ENCODE results near the gene AUNIP. TPM values are rescaled to one million over a fixed set of nuclear protein-coding genes. Genes with fewer than 3 reads are reported as not detected.

Gene AUNIP
- polyA plus RNA-seq, 1 of the 3 experiments (the other 2 are of a cell fraction), result 1.9 TPM

DNA sequence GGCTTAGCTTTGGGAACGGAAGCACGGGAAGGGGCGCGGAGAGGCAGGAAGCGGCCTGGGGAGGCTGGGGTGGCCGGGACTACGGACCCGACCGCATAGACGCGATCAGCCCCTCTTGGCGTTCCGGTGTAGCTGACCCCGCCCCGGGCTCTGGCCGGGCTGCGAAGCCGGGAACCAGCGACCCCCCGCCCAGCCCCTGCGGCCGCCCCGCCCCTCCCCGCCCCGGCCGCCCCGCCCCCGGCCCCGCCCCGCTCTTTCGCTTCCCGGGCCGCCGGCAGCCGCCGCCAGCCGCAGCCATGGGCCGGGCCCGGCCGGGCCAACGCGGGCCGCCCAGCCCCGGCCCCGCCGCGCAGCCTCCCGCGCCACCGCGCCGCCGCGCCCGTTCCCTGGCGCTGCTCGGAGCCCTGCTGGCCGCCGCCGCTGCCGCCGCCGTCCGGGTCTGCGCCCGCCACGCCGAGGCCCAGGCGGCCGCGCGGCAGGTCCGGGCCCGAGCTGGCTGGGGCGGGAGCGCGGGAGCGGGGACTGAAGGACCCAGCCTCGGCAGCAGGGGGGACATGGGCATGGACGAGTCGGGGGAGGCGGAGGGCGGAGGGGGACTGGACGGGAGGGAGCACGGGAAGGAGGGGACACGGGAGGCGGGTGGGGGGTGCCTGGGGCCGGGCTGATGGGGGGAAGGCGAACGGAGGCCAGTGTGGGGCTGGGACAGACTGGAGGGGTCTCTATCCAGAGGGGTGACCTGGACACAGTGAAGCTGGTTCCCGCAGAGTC is 59.1 kb downstream of the AUNIP start, which contains the start of gene SELENON:
SELENON (plus strand) TSS at position 259 of the 768 bp plus-strand sequence; CDS start at position 297, 38 bp downstream.
- Histone ChIP-seq H2AFZ (ENCODE audit: low read depth) (peak within 1 kb of the TSS; percentile 89; the same call in 1 of the 2 replicates), H3K27ac (ENCODE audit: low read depth in 2 of 2, low read length in 1 of 2) (peak within 1 kb of the TSS; percentile 47 to 87; a peak in 3 of 4 replicates), H3K79me2 (ENCODE audit: insufficient read depth) (peaks cover 24% of the 10 kb centered on the region; the same call in 1 of the 2 replicates), H3K36me3 (replicated peaks in 1 of 2; ENCODE audit: control insufficient read depth in 1 of 2, insufficient read depth in 2 of 2, low read length in 1 of 2) (peaks cover 0 to 3% of the 10 kb centered on the region in 2 experiments), H4K20me1 (ENCODE audit: insufficient read depth) (no peaks in the 10 kb centered on the region), H3K4me2 (peak within 1 kb of the TSS; percentile 88), H3K9ac (peak within 1 kb of the TSS; percentile 83), H3K27me3 (ENCODE audit: insufficient read depth) (no peaks in the 10 kb centered on the region), H3K4me1 (ENCODE audit: control insufficient read depth in 1 of 2, insufficient read depth in 2 of 2, low read depth in 1 of 2, low read length in 1 of 2) (peaks cover 0 to 36% of the 10 kb centered on the region in 2 experiments; a peak in 3 of 4 replicates), H3K9me3 (no peaks in the 10 kb centered on the region), H3F3A (replicated peaks; ENCODE audit: insufficient read depth) (peaks cover 13% of the 10 kb centered on the region), H3K9me2 (no peaks in the 10 kb centered on the region), H3K4me3 (ENCODE audit: low read depth in 2 of 2, low read length in 1 of 2) (peak within 1 kb of the TSS; percentile 53 to 67)
- CTCF ChIA-PET, result interaction anchor here (0.6 to 3.6 kb wide), 14 partner anchors 10 to 279 kb away, joined by 3 to 26 read pairs (median 4); partner anchors contain the start of genes MAN1C1 and PAQR7
- DNase-seq, result peak; percentile 97
- WGBS (ENCODE audit: low lambda C conversion rate), result 4% methylated on average over 12 of the region's 91 CpGs
- TF ChIP-seq GABPA (IDR thresholded peaks at IDR 0.05; ENCODE audit: low read depth) (0 out of 2 replicates have a peak, but pooled peaks have one; percentile 24), POLR2AphosphoS5 (IDR thresholded peaks at IDR 0.05; ENCODE audit: low read depth, low read length) (peak; percentile 30; the same call in 1 of the 2 replicates), CHD2 (IDR thresholded peaks at IDR 0.05; ENCODE audit: low read length, partially characterized antibody) (no peak)
- POLR2A ChIA-PET, result interaction anchor here (1.0 to 1.3 kb wide), 3 partner anchors 10 to 192 kb away, joined by 3 to 7 read pairs (median 4); no protein-coding TSS in a partner anchor

DNA sequence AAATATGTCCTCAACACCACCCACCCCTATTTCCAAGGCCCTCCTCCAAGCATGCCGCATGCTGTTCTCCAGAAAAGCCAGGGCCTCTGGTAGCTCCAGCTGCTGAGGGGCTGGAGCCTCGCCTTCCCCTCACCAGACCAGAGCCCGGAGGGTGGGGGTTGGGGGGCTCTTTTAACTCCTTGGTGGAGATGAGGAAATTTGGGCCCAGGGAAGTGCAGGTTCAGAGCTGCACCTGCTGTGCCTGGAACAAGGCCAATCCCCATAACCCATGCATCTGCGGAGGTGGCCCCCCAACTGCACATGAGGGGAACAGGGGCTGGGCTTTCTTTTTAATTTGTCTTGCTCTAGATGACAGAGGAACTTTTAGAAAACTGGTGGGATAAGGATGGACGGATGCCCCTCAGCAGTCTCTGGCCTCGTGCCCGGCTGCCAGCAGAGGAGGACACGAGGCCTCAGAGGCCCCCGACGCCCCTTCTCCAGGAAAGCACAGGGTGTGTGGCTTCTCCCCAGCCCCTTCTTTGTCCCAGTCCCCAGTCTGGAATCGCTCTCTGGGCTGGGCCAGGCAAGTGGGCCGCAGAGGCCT is 59.8 kb downstream of the AUNIP start:
- ChIA-PET CTCF (interaction anchor here (0.7 to 3.6 kb wide), 15 partner anchors 11 to 227 kb away, joined by 3 to 26 read pairs (median 4); partner anchors contain the start of genes MAN1C1 and PAQR7), POLR2A (interaction anchor here (1.0 to 1.3 kb wide), 3 partner anchors 10 to 191 kb away, joined by 3 to 7 read pairs (median 4); no protein-coding TSS in a partner anchor)
- Histone ChIP-seq H3K9me3 (no peaks in the 10 kb centered on the region), H3K9ac (peak overlapping the region; percentile 65), H3K36me3 (replicated peaks in 1 of 2; ENCODE audit: control insufficient read depth in 1 of 2, insufficient read depth in 2 of 2, low read length in 1 of 2) (no peaks in the 10 kb centered on the region), H3K27me3 (ENCODE audit: insufficient read depth) (no peaks in the 10 kb centered on the region), H3F3A (replicated peaks; ENCODE audit: insufficient read depth) (peaks cover 13% of the 10 kb centered on the region), H2AFZ (ENCODE audit: low read depth) (peak overlapping the region; percentile 89; the same call in 1 of the 2 replicates), H3K4me3 (ENCODE audit: low read depth in 2 of 2, low read length in 1 of 2) (peak overlapping the region; percentile 49 to 55; a peak in 3 of 4 replicates), H4K20me1 (ENCODE audit: insufficient read depth) (no peaks in the 10 kb centered on the region), H3K79me2 (ENCODE audit: insufficient read depth) (peaks cover 24% of the 10 kb centered on the region; the same call in 1 of the 2 replicates), H3K4me1 (ENCODE audit: control insufficient read depth in 1 of 2, insufficient read depth in 2 of 2, low read depth in 1 of 2, low read length in 1 of 2) (peaks cover 0 to 35% of the 10 kb centered on the region in 2 experiments; a peak in 3 of 4 replicates), H3K4me2 (peak overlapping the region; percentile 67; the same call in 1 of the 2 replicates), H3K9me2 (no peaks in the 10 kb centered on the region), H3K27ac (ENCODE audit: low read depth in 2 of 2, low read length in 1 of 2) (peak overlapping the region; percentile 47 to 87; a peak in 3 of 4 replicates)
- TF ChIP-seq SMC3 (IDR thresholded peaks at IDR 0.05; ENCODE audit: low read depth, low read length), result no peak
- no peak for TF ChIP-seq ELF1 (IDR thresholded peaks at IDR 0.05)
- peak; percentile 43 for DNase-seq
- 46% methylated on average over 9 of the region's 12 CpGs for WGBS (ENCODE audit: low lambda C conversion rate)

DNA sequence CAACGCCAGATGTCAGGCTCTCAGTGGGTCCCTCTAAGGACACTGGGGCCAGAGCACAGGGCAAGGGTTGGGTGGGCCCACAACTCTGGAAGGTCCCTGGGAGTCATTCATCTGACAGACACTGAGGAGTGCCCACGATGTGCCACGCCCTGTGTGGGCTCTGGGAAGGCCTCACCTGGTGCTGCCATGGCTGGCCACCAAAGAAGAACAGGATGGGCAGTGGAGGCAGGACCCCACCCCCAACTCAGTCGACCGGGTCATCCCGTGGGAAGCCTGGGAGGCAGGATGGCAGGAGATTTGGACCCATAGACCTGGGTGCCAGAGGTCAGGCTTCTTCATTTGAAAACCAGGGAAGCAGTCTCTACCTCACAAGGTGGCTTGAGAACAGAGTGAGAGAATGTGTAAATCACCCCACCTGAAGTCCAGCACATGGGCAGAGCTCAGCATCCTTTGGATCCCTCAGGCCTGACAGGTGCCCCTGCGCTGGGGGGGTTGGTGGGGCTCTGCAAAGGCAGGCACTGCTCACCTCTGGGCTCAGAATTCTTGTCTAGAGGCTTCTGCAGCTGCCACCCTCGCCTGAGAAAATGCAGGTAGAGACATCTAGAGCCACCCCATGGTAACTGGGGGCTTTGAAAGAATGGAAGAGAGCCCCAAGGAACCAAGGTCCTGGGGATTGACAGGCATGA is 60.4 kb downstream of the AUNIP start:
- Histone ChIP-seq H3K9me3 (no peaks in the 10 kb centered on the region), H3K79me2 (ENCODE audit: insufficient read depth) (peaks cover 24% of the 10 kb centered on the region; the same call in 1 of the 2 replicates), H3K27ac (ENCODE audit: low read depth in 2 of 2, low read length in 1 of 2) (no peak overlapping the region; a peak in 1 of 4 replicates), H3K27me3 (ENCODE audit: insufficient read depth) (no peaks in the 10 kb centered on the region), H4K20me1 (ENCODE audit: insufficient read depth) (no peaks in the 10 kb centered on the region), H3K4me3 (ENCODE audit: low read depth in 2 of 2, low read length in 1 of 2) (no peak overlapping the region), H3K9me2 (no peaks in the 10 kb centered on the region), H3K4me1 (ENCODE audit: control insufficient read depth in 1 of 2, insufficient read depth in 2 of 2, low read depth in 1 of 2, low read length in 1 of 2) (peaks cover 0 to 32% of the 10 kb centered on the region in 2 experiments; a peak in 3 of 4 replicates), H3K9ac (no peak overlapping the region), H3K36me3 (replicated peaks in 1 of 2; ENCODE audit: control insufficient read depth in 1 of 2, insufficient read depth in 2 of 2, low read length in 1 of 2) (no peaks in the 10 kb centered on the region), H3K4me2 (no peak overlapping the region), H3F3A (replicated peaks; ENCODE audit: insufficient read depth) (peaks cover 12% of the 10 kb centered on the region), H2AFZ (ENCODE audit: low read depth) (no peak overlapping the region)
- CTCF ChIA-PET, result interaction anchor here (0.7 to 3.6 kb wide), 17 partner anchors 11 to 190 kb away, joined by 3 to 26 read pairs (median 3); partner anchors contain the start of genes MAN1C1 and PAQR7
- 89% methylated on average over 3 of the region's 8 CpGs for WGBS (ENCODE audit: low lambda C conversion rate)
- DNase-seq, result no peak
- POLR2A ChIA-PET, result no interaction called here
- TF ChIP-seq RFX5 (IDR thresholded peaks at IDR 0.05; ENCODE audit: low read length) (no peak), EZH2phosphoT487 (IDR thresholded peaks at IDR 0.05; ENCODE audit: borderline replicate concordance, low read depth) (no peak), NRF1 (IDR thresholded peaks at IDR 0.05; ENCODE audit: low read depth, low read length) (no peak), RXRA (IDR thresholded peaks at IDR 0.05; ENCODE audit: borderline replicate concordance, low read depth) (no peak)
- TF ChIP-seq, protein P1, sequence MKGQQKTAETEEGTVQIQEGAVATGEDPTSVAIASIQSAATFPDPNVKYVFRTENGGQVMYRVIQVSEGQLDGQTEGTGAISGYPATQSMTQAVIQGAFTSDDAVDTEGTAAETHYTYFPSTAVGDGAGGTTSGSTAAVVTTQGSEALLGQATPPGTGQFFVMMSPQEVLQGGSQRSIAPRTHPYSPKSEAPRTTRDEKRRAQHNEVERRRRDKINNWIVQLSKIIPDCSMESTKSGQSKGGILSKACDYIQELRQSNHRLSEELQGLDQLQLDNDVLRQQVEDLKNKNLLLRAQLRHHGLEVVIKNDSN (IDR thresholded peaks at IDR 0.05; ENCODE audit: borderline replicate concordance, low read depth), result no peak
- TF ChIP-seq, protein P2, sequence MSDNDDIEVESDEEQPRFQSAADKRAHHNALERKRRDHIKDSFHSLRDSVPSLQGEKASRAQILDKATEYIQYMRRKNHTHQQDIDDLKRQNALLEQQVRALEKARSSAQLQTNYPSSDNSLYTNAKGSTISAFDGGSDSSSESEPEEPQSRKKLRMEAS (IDR thresholded peaks at IDR 0.05; ENCODE audit: low read depth), result no peak
- TF ChIP-seq, protein P3, sequence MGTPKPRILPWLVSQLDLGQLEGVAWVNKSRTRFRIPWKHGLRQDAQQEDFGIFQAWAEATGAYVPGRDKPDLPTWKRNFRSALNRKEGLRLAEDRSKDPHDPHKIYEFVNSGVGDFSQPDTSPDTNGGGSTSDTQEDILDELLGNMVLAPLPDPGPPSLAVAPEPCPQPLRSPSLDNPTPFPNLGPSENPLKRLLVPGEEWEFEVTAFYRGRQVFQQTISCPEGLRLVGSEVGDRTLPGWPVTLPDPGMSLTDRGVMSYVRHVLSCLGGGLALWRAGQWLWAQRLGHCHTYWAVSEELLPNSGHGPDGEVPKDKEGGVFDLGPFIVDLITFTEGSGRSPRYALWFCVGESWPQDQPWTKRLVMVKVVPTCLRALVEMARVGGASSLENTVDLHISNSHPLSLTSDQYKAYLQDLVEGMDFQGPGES (IDR thresholded peaks at IDR 0.05; ENCODE audit: low read depth, low read length), result no peak
- TF ChIP-seq, protein P4, sequence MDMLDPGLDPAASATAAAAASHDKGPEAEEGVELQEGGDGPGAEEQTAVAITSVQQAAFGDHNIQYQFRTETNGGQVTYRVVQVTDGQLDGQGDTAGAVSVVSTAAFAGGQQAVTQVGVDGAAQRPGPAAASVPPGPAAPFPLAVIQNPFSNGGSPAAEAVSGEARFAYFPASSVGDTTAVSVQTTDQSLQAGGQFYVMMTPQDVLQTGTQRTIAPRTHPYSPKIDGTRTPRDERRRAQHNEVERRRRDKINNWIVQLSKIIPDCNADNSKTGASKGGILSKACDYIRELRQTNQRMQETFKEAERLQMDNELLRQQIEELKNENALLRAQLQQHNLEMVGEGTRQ (IDR thresholded peaks at IDR 0.05; ENCODE audit: borderline replicate concordance, low read depth, low read length), result no peak
